K562 (cell line): ENCODE results near the gene SMIM29. TPM values are rescaled to one million over a fixed set of nuclear protein-coding genes. Genes with fewer than 3 reads are reported as not detected.

Experiments used
- BHLHE40 ChIP-seq: IDR thresholded peaks from 2 replicates; pipeline ENCODE4 v1.6.1; 2011; ENCODE audit warnings: low read length, improper control_type of control experiment
- CBFA2T2 ChIP-seq: fragments of 450-650 bp; conservative IDR thresholded peaks from 2 replicates; pipeline ENCODE4 v1.6.1; 2017; ENCODE audit warnings: mild to moderate bottlenecking
- CBX5 ChIP-seq: IDR thresholded peaks from 2 replicates; pipeline ENCODE4 v1.6.1; 2014; ENCODE audit warnings: low read depth, borderline replicate concordance
- CREM ChIP-seq: IDR thresholded peaks from 2 replicates; pipeline ENCODE4 v1.6.1; 2014; ENCODE audit warnings: antibody characterized with exemption, low read depth
- E2F6 ChIP-seq, 2 experiments: IDR thresholded peaks; 2 replicates each; pipeline ENCODE4 v1.6.1; 2011; ENCODE audit warnings: borderline replicate concordance in 1 of 2, control low read depth in 1 of 2, low read depth in 1 of 2, low read length in 1 of 2, mild to moderate bottlenecking in 1 of 2, mixed read lengths in 1 of 2, moderate library complexity in 1 of 2; ENCODE audit not compliant: insufficient read depth in 1 of 2, insufficient read length in 1 of 2, poor library complexity in 1 of 2, severe bottlenecking in 1 of 2; ENCODE audit errors: extremely low read depth in 1 of 2
- GTF2A2 ChIP-seq: IDR thresholded peaks from 2 replicates; pipeline ENCODE4 v1.6.1; 2016; ENCODE audit warnings: mild to moderate bottlenecking, missing genetic modification characterization, missing compliant biosample characterization
- HMGN3 ChIP-seq: IDR thresholded peaks from 2 replicates; pipeline ENCODE4 v1.6.1; 2011; ENCODE audit warnings: borderline replicate concordance, low read depth, mild to moderate bottlenecking, mixed read lengths, low read length; ENCODE audit not compliant: insufficient read length; ENCODE audit errors: extremely low read depth
- KAT2B ChIP-seq: IDR thresholded peaks from one replicate; pipeline ENCODE4 v1.6.1; 2012; ENCODE audit warnings: low read depth, mild to moderate bottlenecking, control low read depth, inconsistent platforms, low read length, moderate library complexity
- NONO ChIP-seq, 2 experiments: fragments of 200-400 bp in 1 of 2; fragments of 450-650 bp in 1 of 2; formaldehyde crosslinking in 1 of 2; IDR thresholded peaks; 2 replicates each; pipeline ENCODE4 v1.6.1; 2017; ENCODE audit warnings: low read depth in 2 of 2, mild to moderate bottlenecking in 2 of 2, moderate library complexity in 2 of 2, low read length in 1 of 2
- POU5F1 ChIP-seq: fragments of 150-350 bp; IDR thresholded peaks from 2 replicates; pipeline ENCODE4 v1.6.1; 2014; ENCODE audit warnings: borderline replicate concordance, low read length, low read depth, mild to moderate bottlenecking; ENCODE audit not compliant: partially characterized antibody
- RB1 ChIP-seq: fragments of 450-650 bp; IDR thresholded peaks from 2 replicates; pipeline ENCODE4 v1.6.1; 2017; ENCODE audit warnings: low read depth, mild to moderate bottlenecking
- RBM25 ChIP-seq: fragments of 200-400 bp; formaldehyde crosslinking; IDR thresholded peaks from 2 replicates; pipeline ENCODE4 v1.6.1; 2018; ENCODE audit warnings: low read length, low read depth, moderate library complexity; ENCODE audit not compliant: severe bottlenecking
- TAF9B ChIP-seq: fragments of 450-650 bp; IDR thresholded peaks from 2 replicates; pipeline ENCODE4 v1.6.1; 2018; ENCODE audit warnings: mild to moderate bottlenecking; ENCODE audit not compliant: partially characterized antibody
- TSHZ1 ChIP-seq: fragments of 250-450 bp; sonication (Bioruptor Pico); IDR thresholded peaks from 2 replicates; pipeline ENCODE4 v1.4.0; 2020; ENCODE audit warnings: mild to moderate bottlenecking, moderate library complexity
- ZBTB7A ChIP-seq: IDR thresholded peaks from 2 replicates; pipeline ENCODE4 v1.6.1; 2011; ENCODE audit warnings: low read depth, mild to moderate bottlenecking, low read length, moderate library complexity, borderline replicate concordance; ENCODE audit not compliant: control insufficient read depth
- polyA plus RNA-seq, 8 experiments: library from polyadenylated mRNA; depleted of rRNA in 4 of 8; stranded (reverse) in 5 of 8; unstranded in 3 of 8; fragments of >200 nt; fragmentation: Nextera tagmentation in 2 of 8; fragmentation: Illumina TruSeq in 1 of 8; extraction: Ambion mirVana in 2 of 8; extraction: Trizol in 1 of 8; gene quantifications; 2 replicates each; pipeline versions ENCODE4 v1.2.1 to v1.2.3, GENCODE V29; 2011 to 2014; ENCODE audit warnings: inconsistent platforms in 1 of 8, missing spikeins in 1 of 8
- total RNA-seq, 7 experiments: library from RNA; depleted of rRNA in 6 of 7; stranded (reverse); fragments of >200 nt in 6 of 7; fragmentation: Illumina TruSeq in 2 of 7; extraction: Trizol in 2 of 7; gene quantifications; 2 replicates each; pipeline versions ENCODE4 v1.2.1 to v1.2.3, GENCODE V29; 2011 to 2021; ENCODE audit warnings: low replicate concordance in 1 of 7
- TF ChIP-seq, protein P1 (sequence below): fragments of 200-800 bp; sonication (Bioruptor generic); IDR thresholded peaks from 2 replicates; pipeline ENCODE4 v1.6.1; 2017; ENCODE audit warnings: missing genetic modification characterization, missing compliant biosample characterization

Gene SMIM29
- total and polyA plus RNA-seq, 9 of the 15 experiments (the other 6 are each of a cell fraction or from before 2014, with no cell fraction given) = 6.5 to 36.7 (median 20.9) TPM

- TF ChIP-seq BHLHE40 (no peak), NONO (IDR thresholded peaks at IDR 0.05; ENCODE audit: low read depth in 2 of 2, low read length in 1 of 2) (peak in 1 of 2 experiments; percentile 23; a peak in 1 of 4 replicates), ZBTB7A (peak; percentile 49; the same call in 1 of the 2 replicates), E2F6 (IDR thresholded peaks at IDR 0.05; ENCODE audit: borderline replicate concordance in 1 of 2, extremely low read depth in 1 of 2, insufficient read depth in 1 of 2, insufficient read length in 1 of 2, low read depth in 1 of 2, low read length in 1 of 2, poor library complexity in 1 of 2, severe bottlenecking in 1 of 2) (peak in 1 of 2 experiments; percentile 43), HMGN3 (no peak), CREM (no peak), POU5F1 (no peak), RB1 (peak; percentile 12; the same call in 1 of the 2 replicates), TAF9B (no peak), CBFA2T2 (no peak), CBX5 (no peak), TSHZ1 (CRISPR knock-in tag) (no peak), RBM25 (no peak), GTF2A2 (tag) (no peak), KAT2B (no peak)
- TF ChIP-seq, protein P1, sequence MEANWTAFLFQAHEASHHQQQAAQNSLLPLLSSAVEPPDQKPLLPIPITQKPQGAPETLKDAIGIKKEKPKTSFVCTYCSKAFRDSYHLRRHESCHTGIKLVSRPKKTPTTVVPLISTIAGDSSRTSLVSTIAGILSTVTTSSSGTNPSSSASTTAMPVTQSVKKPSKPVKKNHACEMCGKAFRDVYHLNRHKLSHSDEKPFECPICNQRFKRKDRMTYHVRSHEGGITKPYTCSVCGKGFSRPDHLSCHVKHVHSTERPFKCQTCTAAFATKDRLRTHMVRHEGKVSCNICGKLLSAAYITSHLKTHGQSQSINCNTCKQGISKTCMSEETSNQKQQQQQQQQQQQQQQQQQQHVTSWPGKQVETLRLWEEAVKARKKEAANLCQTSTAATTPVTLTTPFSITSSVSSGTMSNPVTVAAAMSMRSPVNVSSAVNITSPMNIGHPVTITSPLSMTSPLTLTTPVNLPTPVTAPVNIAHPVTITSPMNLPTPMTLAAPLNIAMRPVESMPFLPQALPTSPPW = no peak
Observed at GRCh38 chr6:34237316-34237721, 11.5 kb downstream of the SMIM29 start (continued).
